K562 (cell line): ENCODE data around the gene CPT1C. TPM values are rescaled to one million over a fixed set of nuclear protein-coding genes. Genes with fewer than 3 reads are reported as not detected.

Experiments
- ATF4 ChIP-seq: fragments of 450-650 bp; formaldehyde crosslinking; IDR thresholded peaks from 2 replicates; pipeline ENCODE4 v1.4.0; 2022; ENCODE audit warnings: mild to moderate bottlenecking, moderate library complexity
- BCOR ChIP-seq: fragments of 450-650 bp; IDR thresholded peaks from 2 replicates; pipeline ENCODE4 v1.6.1; 2016
- CBFB ChIP-seq: sonication (generic); formaldehyde crosslinking; IDR thresholded peaks from 2 replicates; pipeline ENCODE4 v1.4.0; 2020; ENCODE audit warnings: mild to moderate bottlenecking, missing genetic modification reagents
- CREB1 ChIP-seq, 2 experiments: sonication (generic) in 1 of 2; formaldehyde crosslinking in 1 of 2; IDR thresholded peaks; 2 replicates each; pipeline versions ENCODE4 v1.6.1 to v1.8.0; 2012 to 2022; ENCODE audit warnings: inconsistent platforms in 1 of 2, mild to moderate bottlenecking in 1 of 2, missing genetic modification reagents in 1 of 2, moderate library complexity in 1 of 2
- ERF ChIP-seq: fragments of 450-650 bp; formaldehyde crosslinking; IDR thresholded peaks from 2 replicates; pipeline ENCODE4 v1.4.0; 2020; ENCODE audit warnings: mild to moderate bottlenecking, mixed read lengths
- FOXK1 ChIP-seq: sonication (generic); formaldehyde crosslinking; IDR thresholded peaks from 2 replicates; pipeline ENCODE4 v1.8.0; 2022; ENCODE audit warnings: missing genetic modification reagents, mild to moderate bottlenecking, borderline replicate concordance
- PHTF2 ChIP-seq: fragments of 250-450 bp; sonication (Bioruptor Pico); IDR thresholded peaks from 2 replicates; pipeline ENCODE4 v1.5.0; 2021; ENCODE audit warnings: mild to moderate bottlenecking
- RBM34 ChIP-seq: fragments of 200-400 bp; formaldehyde crosslinking; IDR thresholded peaks from 2 replicates; pipeline ENCODE4 v1.6.1; 2018; ENCODE audit warnings: low read length, borderline replicate concordance; ENCODE audit not compliant: insufficient read depth
- SAFB ChIP-seq: fragments of 200-400 bp; formaldehyde crosslinking; IDR thresholded peaks from 2 replicates; pipeline ENCODE4 v1.6.1; 2017; ENCODE audit warnings: low read depth, low read length, borderline replicate concordance
- SETDB1 ChIP-seq: IDR thresholded peaks from one replicate; pipeline ENCODE4 v1.6.1; 2012; ENCODE audit warnings: low read length, control low read depth, inconsistent platforms
- ZNF274 ChIP-seq: IDR thresholded peaks from 2 replicates; pipeline ENCODE4 v1.6.1; 2011; ENCODE audit warnings: low read depth, mild to moderate bottlenecking, low read length, moderate library complexity, borderline replicate concordance
- ZNF583 ChIP-seq: fragments of 250-450 bp; sonication (Bioruptor Pico); IDR thresholded peaks from 2 replicates; pipeline ENCODE4 v1.4.0; 2020
- ZNF584 ChIP-seq: fragments of 200-800 bp; sonication (Bioruptor generic); IDR thresholded peaks from 2 replicates; pipeline ENCODE4 v1.6.1; 2016; ENCODE audit warnings: low read depth, mild to moderate bottlenecking, missing genetic modification characterization, missing compliant biosample characterization
- polyA plus RNA-seq, 8 experiments: library from polyadenylated mRNA; depleted of rRNA in 4 of 8; stranded (reverse) in 5 of 8; unstranded in 3 of 8; fragments of >200 nt; fragmentation: Nextera tagmentation in 2 of 8; fragmentation: Illumina TruSeq in 1 of 8; extraction: Ambion mirVana in 2 of 8; extraction: Trizol in 1 of 8; gene quantifications; 2 replicates each; pipeline versions ENCODE4 v1.2.1 to v1.2.3, GENCODE V29; 2011 to 2014; ENCODE audit warnings: inconsistent platforms in 1 of 8, missing spikeins in 1 of 8
- total RNA-seq, 7 experiments: library from RNA; depleted of rRNA in 6 of 7; stranded (reverse); fragments of >200 nt in 6 of 7; fragmentation: Illumina TruSeq in 2 of 7; extraction: Trizol in 2 of 7; gene quantifications; 2 replicates each; pipeline versions ENCODE4 v1.2.1 to v1.2.3, GENCODE V29; 2011 to 2021; ENCODE audit warnings: low replicate concordance in 1 of 7
- TF ChIP-seq, protein P1 (sequence below): fragments of 450-650 bp; formaldehyde crosslinking; IDR thresholded peaks from 2 replicates; pipeline ENCODE4 v1.4.0; 2022; ENCODE audit warnings: missing genetic modification characterization
- TF ChIP-seq, protein P2 (sequence below), 2 experiments: fragments of 450-650 bp in 1 of 2; sonication (generic) in 1 of 2; formaldehyde crosslinking in 1 of 2; IDR thresholded peaks; 2 replicates each; pipeline versions ENCODE4 v1.7.1 to v1.9.0; 2016 to 2022; ENCODE audit warnings: inconsistent platforms in 1 of 2, mild to moderate bottlenecking in 1 of 2, missing genetic modification reagents in 1 of 2

CPT1C gene
- total and polyA plus RNA-seq, 9 of the 15 experiments (the other 6 are each of a cell fraction or from before 2014, with no cell fraction given): 1.9 to 12.3 (median 3.0) TPM

GRCh38 chr19:49664171-49665035, 26.5 kb upstream of the CPT1C start (continued):
- TF ChIP-seq, protein P1, sequence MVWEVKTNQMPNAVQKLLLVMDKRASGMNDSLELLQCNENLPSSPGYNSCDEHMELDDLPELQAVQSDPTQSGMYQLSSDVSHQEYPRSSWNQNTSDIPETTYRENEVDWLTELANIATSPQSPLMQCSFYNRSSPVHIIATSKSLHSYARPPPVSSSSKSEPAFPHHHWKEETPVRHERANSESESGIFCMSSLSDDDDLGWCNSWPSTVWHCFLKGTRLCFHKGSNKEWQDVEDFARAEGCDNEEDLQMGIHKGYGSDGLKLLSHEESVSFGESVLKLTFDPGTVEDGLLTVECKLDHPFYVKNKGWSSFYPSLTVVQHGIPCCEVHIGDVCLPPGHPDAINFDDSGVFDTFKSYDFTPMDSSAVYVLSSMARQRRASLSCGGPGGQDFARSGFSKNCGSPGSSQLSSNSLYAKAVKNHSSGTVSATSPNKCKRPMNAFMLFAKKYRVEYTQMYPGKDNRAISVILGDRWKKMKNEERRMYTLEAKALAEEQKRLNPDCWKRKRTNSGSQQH (CRISPR knock-in tag): no peak
- no peak for TF ChIP-seq PHTF2 (CRISPR knock-in tag)
- TF ChIP-seq SAFB: no peak
- no peak for TF ChIP-seq CREB1 (IDR thresholded peaks at IDR 0.05)
- peak; percentile 34; the same call in 1 of the 2 replicates for TF ChIP-seq CREB1 (CRISPR knock-in tag; IDR thresholded peaks at IDR 0.05)
- TF ChIP-seq RBM34: no peak
- no peak for TF ChIP-seq SETDB1
- no peak for TF ChIP-seq ATF4 (CRISPR knock-in tag)
- TF ChIP-seq, protein P2, sequence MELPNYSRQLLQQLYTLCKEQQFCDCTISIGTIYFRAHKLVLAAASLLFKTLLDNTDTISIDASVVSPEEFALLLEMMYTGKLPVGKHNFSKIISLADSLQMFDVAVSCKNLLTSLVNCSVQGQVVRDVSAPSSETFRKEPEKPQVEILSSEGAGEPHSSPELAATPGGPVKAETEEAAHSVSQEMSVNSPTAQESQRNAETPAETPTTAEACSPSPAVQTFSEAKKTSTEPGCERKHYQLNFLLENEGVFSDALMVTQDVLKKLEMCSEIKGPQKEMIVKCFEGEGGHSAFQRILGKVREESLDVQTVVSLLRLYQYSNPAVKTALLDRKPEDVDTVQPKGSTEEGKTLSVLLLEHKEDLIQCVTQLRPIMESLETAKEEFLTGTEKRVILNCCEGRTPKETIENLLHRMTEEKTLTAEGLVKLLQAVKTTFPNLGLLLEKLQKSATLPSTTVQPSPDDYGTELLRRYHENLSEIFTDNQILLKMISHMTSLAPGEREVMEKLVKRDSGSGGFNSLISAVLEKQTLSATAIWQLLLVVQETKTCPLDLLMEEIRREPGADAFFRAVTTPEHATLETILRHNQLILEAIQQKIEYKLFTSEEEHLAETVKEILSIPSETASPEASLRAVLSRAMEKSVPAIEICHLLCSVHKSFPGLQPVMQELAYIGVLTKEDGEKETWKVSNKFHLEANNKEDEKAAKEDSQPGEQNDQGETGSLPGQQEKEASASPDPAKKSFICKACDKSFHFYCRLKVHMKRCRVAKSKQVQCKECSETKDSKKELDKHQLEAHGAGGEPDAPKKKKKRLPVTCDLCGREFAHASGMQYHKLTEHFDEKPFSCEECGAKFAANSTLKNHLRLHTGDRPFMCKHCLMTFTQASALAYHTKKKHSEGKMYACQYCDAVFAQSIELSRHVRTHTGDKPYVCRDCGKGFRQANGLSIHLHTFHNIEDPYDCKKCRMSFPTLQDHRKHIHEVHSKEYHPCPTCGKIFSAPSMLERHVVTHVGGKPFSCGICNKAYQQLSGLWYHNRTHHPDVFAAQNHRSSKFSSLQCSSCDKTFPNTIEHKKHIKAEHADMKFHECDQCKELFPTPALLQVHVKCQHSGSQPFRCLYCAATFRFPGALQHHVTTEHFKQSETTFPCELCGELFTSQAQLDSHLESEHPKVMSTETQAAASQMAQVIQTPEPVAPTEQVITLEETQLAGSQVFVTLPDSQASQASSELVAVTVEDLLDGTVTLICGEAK (IDR thresholded peaks at IDR 0.05): 0 out of 2 replicates have a peak, but pooled peaks have one; percentile 25
- TF ChIP-seq, protein P2 (CRISPR knock-in tag; IDR thresholded peaks at IDR 0.05): no peak
- no peak for TF ChIP-seq CBFB
- no peak for TF ChIP-seq ERF (CRISPR knock-in tag)
- TF ChIP-seq ZNF583 (CRISPR knock-in tag): no peak
- no peak for TF ChIP-seq ZNF274
- peak; percentile 91; the same call in 1 of the 2 replicates for TF ChIP-seq FOXK1 (CRISPR knock-in tag)
- TF ChIP-seq BCOR: no peak
- TF ChIP-seq ZNF584: no peak
